HG02852 (cell line): ENCODE data around the gene PRODH2.

Experiments
- ATAC-seq: cut with Tn5 transposase; IDR thresholded peaks from one replicate; pipeline ENCODE4 v1.9.1; 2021; ENCODE audit warnings: mild to moderate bottlenecking, moderate library complexity; ENCODE audit not compliant: unreplicated experiment

PRODH2 gene

GRCh38 chr19:35812220-35813042, at the start of gene PRODH2:
TSS of gene PRODH2 (minus strand) at chr19:35812845. CDS start at chr19:35812805, 40 bp downstream.
- no peak for ATAC-seq

- no peak for ATAC-seq
Observed at GRCh38 chr19:35861640-35862160, 49.1 kb upstream of the PRODH2 start.

GRCh38 chr19:35860818-35861639, 48.4 kb upstream of the PRODH2 start:
- no peak for ATAC-seq

GRCh38 chr19:35860436-35860817, 47.8 kb upstream of the PRODH2 start:
- ATAC-seq, result no peak

GRCh38 chr19:35859414-35859813, 46.8 kb upstream of the PRODH2 start:
- no peak for ATAC-seq

GRCh38 chr19:35858311-35858710, 45.7 kb upstream of the PRODH2 start:
- ATAC-seq, result no peak

- ATAC-seq, result no peak
Observed at GRCh38 chr19:35856546-35857149, 44.0 kb upstream of the PRODH2 start, which contains the start of gene KIRREL2. TSS of gene KIRREL2 (plus strand) at chr19:35856911. CDS start at chr19:35857120, 209 bp downstream.

- no peak for ATAC-seq
Observed at GRCh38 chr19:35853038-35853756, 40.6 kb upstream of the PRODH2 start.

- ATAC-seq, result no peak
Observed at GRCh38 chr19:35852029-35852780, 39.6 kb upstream of the PRODH2 start, which contains the start of gene NPHS1. TSS of gene NPHS1 (minus strand) at chr19:35852504. CDS start at chr19:35851837, 667 bp downstream.

GRCh38 chr19:35851213-35852028, 38.8 kb upstream of the PRODH2 start:
- no peak for ATAC-seq

- ATAC-seq, result no peak
Observed at GRCh38 chr19:35848919-35849505, 36.4 kb upstream of the PRODH2 start.

- ATAC-seq, result no peak
Observed at GRCh38 chr19:35848486-35848885, 35.8 kb upstream of the PRODH2 start.

GRCh38 chr19:35847911-35848310, 35.3 kb upstream of the PRODH2 start:
- ATAC-seq, result no peak

- ATAC-seq, result no peak
Observed at GRCh38 chr19:35846038-35846668, 33.5 kb upstream of the PRODH2 start.

- no peak for ATAC-seq
Observed at GRCh38 chr19:35845215-35846037, 32.8 kb upstream of the PRODH2 start.

GRCh38 chr19:35844482-35845214, 32.0 kb upstream of the PRODH2 start:
- ATAC-seq, result no peak
